Stomach (tissue), 4 donors: ENCODE data around the gene TMBIM4.

ENCODE experiments used
- POLR2A ChIP-seq, 4 donors: fragments of 450-650 bp; IDR thresholded peaks; one replicate each; pipeline ENCODE4 v1.6.1; 2016; ENCODE audit warnings: antibody characterized with exemption in 4 of 4, control low read depth in 2 of 4, mild to moderate bottlenecking in 1 of 4, moderate library complexity in 1 of 4
- TF ChIP-seq, protein P1 (sequence below), 7 experiments: fragments of 450-650 bp in 4 of 7; fragments of 200-600 bp in 3 of 7; sonication (generic) in 3 of 7; IDR thresholded peaks; one replicate each; pipeline ENCODE4 v1.5.1; 2016 to 2019; ENCODE audit warnings: antibody characterized with exemption in 7 of 7, control low read depth in 2 of 7, mild to moderate bottlenecking in 1 of 7

DNA sequence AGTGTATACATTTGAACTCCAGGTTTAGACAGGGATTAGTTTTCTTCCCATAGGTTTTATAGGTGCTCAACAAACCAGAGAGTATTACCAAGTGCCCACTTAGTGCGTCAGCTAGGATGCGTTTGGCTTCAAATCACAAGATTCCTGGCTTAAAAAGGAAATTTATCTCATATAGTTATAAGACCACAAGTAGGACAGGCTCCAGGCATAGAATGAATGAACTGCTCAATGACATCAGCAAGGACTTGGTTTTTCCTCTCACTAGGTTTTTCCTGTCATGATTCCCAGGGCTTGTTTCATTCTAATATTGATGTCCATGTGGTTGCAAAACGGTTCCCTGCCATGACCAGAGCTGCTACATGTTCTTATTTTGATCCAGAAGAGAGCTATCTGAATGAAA is 13.2 kb upstream of the TMBIM4 start:
- TF ChIP-seq, protein P1, sequence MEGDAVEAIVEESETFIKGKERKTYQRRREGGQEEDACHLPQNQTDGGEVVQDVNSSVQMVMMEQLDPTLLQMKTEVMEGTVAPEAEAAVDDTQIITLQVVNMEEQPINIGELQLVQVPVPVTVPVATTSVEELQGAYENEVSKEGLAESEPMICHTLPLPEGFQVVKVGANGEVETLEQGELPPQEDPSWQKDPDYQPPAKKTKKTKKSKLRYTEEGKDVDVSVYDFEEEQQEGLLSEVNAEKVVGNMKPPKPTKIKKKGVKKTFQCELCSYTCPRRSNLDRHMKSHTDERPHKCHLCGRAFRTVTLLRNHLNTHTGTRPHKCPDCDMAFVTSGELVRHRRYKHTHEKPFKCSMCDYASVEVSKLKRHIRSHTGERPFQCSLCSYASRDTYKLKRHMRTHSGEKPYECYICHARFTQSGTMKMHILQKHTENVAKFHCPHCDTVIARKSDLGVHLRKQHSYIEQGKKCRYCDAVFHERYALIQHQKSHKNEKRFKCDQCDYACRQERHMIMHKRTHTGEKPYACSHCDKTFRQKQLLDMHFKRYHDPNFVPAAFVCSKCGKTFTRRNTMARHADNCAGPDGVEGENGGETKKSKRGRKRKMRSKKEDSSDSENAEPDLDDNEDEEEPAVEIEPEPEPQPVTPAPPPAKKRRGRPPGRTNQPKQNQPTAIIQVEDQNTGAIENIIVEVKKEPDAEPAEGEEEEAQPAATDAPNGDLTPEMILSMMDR (IDR thresholded peaks at IDR 0.05): no peak
- no peak for TF ChIP-seq POLR2A (IDR thresholded peaks at IDR 0.05)
